GM12878 (cell line): ENCODE data around the gene MYCBP2. TPM values are rescaled to one million over a fixed set of nuclear protein-coding genes. Genes with fewer than 3 reads are reported as not detected.

Source experiments
- ATAC-seq: fragments of 200-7000 bp; cut with Tn5 transposase; 3 replicates; pipeline ENCODE4 v1.9.1; 2020; ENCODE audit warnings: mild to moderate bottlenecking, moderate library complexity
- BruUV-seq: library from RNA; stranded (reverse); fragments of 400-500 nt; replicated peaks from 2 replicates; lab custom pipeline; 2021; lab: Mats Ljungman, UMichigan
- CTCF ChIA-PET: fragments of 300-600 bp; sonication (Branson Sonifier 250); formaldehyde crosslinking; extraction: SDS; loops from one replicate; lab custom pipeline; 2021; ENCODE audit warnings: inconsistent platforms; lab: Yijun Ruan, JAX
- POLR2A ChIA-PET: fragments of 350-600 bp; formaldehyde crosslinking; extraction: SDS; loops from one replicate; lab custom pipeline; 2021; ENCODE audit warnings: inconsistent platforms; lab: Charles Lee
- RAD21 ChIA-PET: fragments of 300-600 bp; sonication (Branson Sonifier 250); formaldehyde crosslinking; loops from one replicate; lab custom pipeline; 2023; ENCODE audit warnings: antibody characterized with exemption; ENCODE audit not compliant: unreplicated experiment; lab: Charles Lee
- SMC1A ChIA-PET: fragments of 300-600 bp; sonication (Branson Sonifier 250); formaldehyde crosslinking; loops from one replicate; lab custom pipeline; 2023; ENCODE audit not compliant: unreplicated experiment, uncharacterized antibody; lab: Charles Lee
- DNase-seq: peaks from one replicate; pipeline ENCODE4 v3.0.0-alpha.2; 2011; ENCODE audit warnings: low read depth, low spot score
- FAIRE-seq: peaks from 3 replicates; lab custom pipeline; 2011; peaks lifted over from hg19 to GRCh38; lab: Jason Lieb, UNC
- H2AFZ ChIP-seq: 2 replicates; pipeline ENCODE4 v1.6.0; 2011; ENCODE audit warnings: low read depth, low read length, control low read depth; ENCODE audit not compliant: control insufficient read depth
- H3K27ac ChIP-seq: 2 replicates; pipeline ENCODE4 v1.5.1; 2011; ENCODE audit warnings: control low read depth; ENCODE audit not compliant: control insufficient read depth, insufficient read depth
- H3K27me3 ChIP-seq, 2 experiments: replicated peaks in 1 of 2; 2 replicates each; pipeline versions ENCODE4 v1.6.0 to v1.6.1; 2011; ENCODE audit warnings: low read length in 1 of 2; ENCODE audit not compliant: control insufficient read depth in 2 of 2, insufficient read depth in 2 of 2
- H3K36me3 ChIP-seq, 2 experiments: 2 replicates each; pipeline ENCODE4 v1.5.1; 2011; ENCODE audit warnings: low read length in 1 of 2; ENCODE audit not compliant: control insufficient read depth in 2 of 2, insufficient read depth in 2 of 2
- H3K4me1 ChIP-seq: 2 replicates; pipeline ENCODE4 v1.6.1; 2011; ENCODE audit warnings: mild to moderate bottlenecking, low read length, moderate library complexity, mixed read lengths; ENCODE audit not compliant: control insufficient read depth, insufficient read depth
- H3K4me2 ChIP-seq: 2 replicates; pipeline ENCODE4 v1.6.0; 2011; ENCODE audit warnings: control low read depth; ENCODE audit not compliant: control insufficient read depth, insufficient read depth
- H3K4me3 ChIP-seq: fragments of 200-600 bp; sonication (generic); 2 replicates; pipeline ENCODE4 v1.5.1; 2016
- H3K79me2 ChIP-seq: 2 replicates; pipeline ENCODE4 v1.6.0; 2011; ENCODE audit warnings: low read length; ENCODE audit not compliant: control insufficient read depth, insufficient read depth
- H3K9ac ChIP-seq: 2 replicates; pipeline ENCODE4 v1.8.0; 2011; ENCODE audit warnings: low read length, control low read depth, mixed read lengths; ENCODE audit not compliant: control insufficient read depth, insufficient read depth
- H3K9me3 ChIP-seq: replicated peaks from 3 replicates; pipeline ENCODE4 v1.5.1; 2011; ENCODE audit warnings: mild to moderate bottlenecking, low read length; ENCODE audit not compliant: control insufficient read depth, insufficient read depth
- H4K20me1 ChIP-seq: 2 replicates; pipeline ENCODE4 v1.6.0; 2011; ENCODE audit not compliant: control insufficient read depth, insufficient read depth
- CHD4 ChIP-seq: fragments of 200-600 bp; sonication (generic); IDR thresholded peaks from 2 replicates; pipeline ENCODE4 v1.6.1; 2016; ENCODE audit warnings: mild to moderate bottlenecking
- EZH2 ChIP-seq: IDR thresholded peaks from 2 replicates; pipeline ENCODE4 v1.6.1; 2012; ENCODE audit warnings: low read depth, mild to moderate bottlenecking, control low read depth, inconsistent platforms, low read length, borderline replicate concordance; ENCODE audit not compliant: control insufficient read depth
- IRF3 ChIP-seq: fragments of 450-650 bp; IDR thresholded peaks from 2 replicates; pipeline ENCODE4 v1.6.1; 2014; ENCODE audit warnings: mild to moderate bottlenecking
- JUND ChIP-seq: IDR thresholded peaks from 2 replicates; pipeline ENCODE4 v1.6.1; 2012; ENCODE audit warnings: low read depth, mild to moderate bottlenecking, low read length, improper control_type of control experiment, moderate library complexity
- MEF2B ChIP-seq: fragments of 450-650 bp; IDR thresholded peaks from 2 replicates; pipeline ENCODE4 v1.6.1; 2018; ENCODE audit warnings: mild to moderate bottlenecking, moderate library complexity; ENCODE audit not compliant: partially characterized antibody, poor library complexity, severe bottlenecking
- SMAD1 ChIP-seq: fragments of 450-650 bp; IDR thresholded peaks from 2 replicates; pipeline ENCODE4 v1.6.1; 2018; ENCODE audit warnings: mild to moderate bottlenecking, low read depth; ENCODE audit not compliant: partially characterized antibody
- STAT1 ChIP-seq: fragments of 450-650 bp; conservative IDR thresholded peaks from 2 replicates; pipeline ENCODE4 v1.6.1; 2014; ENCODE audit warnings: antibody characterized with exemption, mild to moderate bottlenecking
- YBX1 ChIP-seq: fragments of 450-650 bp; IDR thresholded peaks from 2 replicates; pipeline ENCODE4 v1.6.1; 2016; ENCODE audit warnings: antibody characterized with exemption
- in situ Hi-C: fragments of 300-500 bp; cut with MboI; formaldehyde crosslinking; loops from 9 replicates; pipeline ENCODE4 v1.14.3; 2018; ENCODE audit warnings: mixed read lengths
- intact Hi-C: fragments of 100-400 bp; cut with micrococcal nuclease; formaldehyde crosslinking; loops from one replicate; pipeline ENCODE4 v1.14.2; 2022; ENCODE audit not compliant: unreplicated experiment
- polyA plus RNA-seq, 11 experiments: library from polyadenylated mRNA; depleted of rRNA in 4 of 11; unstranded in 6 of 11; stranded (reverse) in 5 of 11; fragments of >200 nt; fragmentation: Nextera tagmentation in 4 of 11; fragmentation: Illumina TruSeq in 1 of 11; extraction: Ambion mirVana in 4 of 11; extraction: Trizol in 1 of 11; gene quantifications; 1 replicate in 1 of 11; 2 replicates in 10 of 11; pipeline versions ENCODE4 v1.2.1 to v1.2.3, GENCODE V29; 2011 to 2016; ENCODE audit warnings: inconsistent platforms in 2 of 11, missing spikeins in 2 of 11, low read depth in 1 of 11
- total RNA-seq, 4 experiments: library from RNA; depleted of rRNA in 3 of 4; stranded (reverse); fragments of >200 nt in 3 of 4; fragmentation: Illumina TruSeq in 1 of 4; extraction: Trizol in 1 of 4; gene quantifications; 2 replicates each; pipeline versions ENCODE4 v1.2.1 to v1.2.3, GENCODE V29; 2013 to 2021
- TF ChIP-seq, protein P1 (sequence below): fragments of 450-650 bp; formaldehyde crosslinking; IDR thresholded peaks from 2 replicates; pipeline ENCODE4 v1.5.0; 2022; ENCODE audit warnings: mild to moderate bottlenecking, missing genetic modification characterization
- TF ChIP-seq, protein P2 (sequence below): fragments of 450-650 bp; formaldehyde crosslinking; IDR thresholded peaks from 2 replicates; pipeline ENCODE4 v1.4.0; 2022; ENCODE audit warnings: mild to moderate bottlenecking, moderate library complexity
- TF ChIP-seq, protein P3 (sequence below): fragments of 150-350 bp; IDR thresholded peaks from 2 replicates; pipeline ENCODE4 v1.6.1; 2014; ENCODE audit warnings: mild to moderate bottlenecking, low read depth, low read length
- TF ChIP-seq, protein P4 (sequence below): IDR thresholded peaks from 2 replicates; pipeline ENCODE4 v1.6.1; 2012; ENCODE audit warnings: low read depth, low read length, improper control_type of control experiment

The MYCBP2 gene
- total and polyA plus RNA-seq, 10 of the 15 experiments (the other 5 are each of a cell fraction or from before 2014, with no cell fraction given) = 51.9 to 152 (median 98.2) TPM

GRCh38 chr13:77306458-77306857 is 20.4 kb downstream of the MYCBP2 start:
- POLR2A ChIA-PET = interaction anchor here (0.5 to 2.1 kb wide), 8 partner anchors 9 to 167 kb away, joined by 3 to 9 read pairs (median 4); no protein-coding TSS in a partner anchor
- ATAC-seq = peak; percentile 38
- TF ChIP-seq, protein P1, sequence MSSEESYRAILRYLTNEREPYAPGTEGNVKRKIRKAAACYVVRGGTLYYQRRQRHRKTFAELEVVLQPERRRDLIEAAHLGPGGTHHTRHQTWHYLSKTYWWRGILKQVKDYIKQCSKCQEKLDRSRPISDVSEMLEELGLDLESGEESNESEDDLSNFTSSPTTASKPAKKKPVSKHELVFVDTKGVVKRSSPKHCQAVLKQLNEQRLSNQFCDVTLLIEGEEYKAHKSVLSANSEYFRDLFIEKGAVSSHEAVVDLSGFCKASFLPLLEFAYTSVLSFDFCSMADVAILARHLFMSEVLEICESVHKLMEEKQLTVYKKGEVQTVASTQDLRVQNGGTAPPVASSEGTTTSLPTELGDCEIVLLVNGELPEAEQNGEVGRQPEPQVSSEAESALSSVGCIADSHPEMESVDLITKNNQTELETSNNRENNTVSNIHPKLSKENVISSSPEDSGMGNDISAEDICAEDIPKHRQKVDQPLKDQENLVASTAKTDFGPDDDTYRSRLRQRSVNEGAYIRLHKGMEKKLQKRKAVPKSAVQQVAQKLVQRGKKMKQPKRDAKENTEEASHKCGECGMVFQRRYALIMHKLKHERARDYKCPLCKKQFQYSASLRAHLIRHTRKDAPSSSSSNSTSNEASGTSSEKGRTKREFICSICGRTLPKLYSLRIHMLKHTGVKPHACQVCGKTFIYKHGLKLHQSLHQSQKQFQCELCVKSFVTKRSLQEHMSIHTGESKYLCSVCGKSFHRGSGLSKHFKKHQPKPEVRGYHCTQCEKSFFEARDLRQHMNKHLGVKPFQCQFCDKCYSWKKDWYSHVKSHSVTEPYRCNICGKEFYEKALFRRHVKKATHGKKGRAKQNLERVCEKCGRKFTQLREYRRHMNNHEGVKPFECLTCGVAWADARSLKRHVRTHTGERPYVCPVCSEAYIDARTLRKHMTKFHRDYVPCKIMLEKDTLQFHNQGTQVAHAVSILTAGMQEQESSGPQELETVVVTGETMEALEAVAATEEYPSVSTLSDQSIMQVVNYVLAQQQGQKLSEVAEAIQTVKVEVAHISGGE = no peak
- TF ChIP-seq SMAD1 (no peak), JUND (no peak), STAT1 (no peak), MEF2B (no peak), YBX1 (no peak), IRF3 (no peak), EZH2 (no peak), CHD4 (no peak)
- TF ChIP-seq, protein P2, sequence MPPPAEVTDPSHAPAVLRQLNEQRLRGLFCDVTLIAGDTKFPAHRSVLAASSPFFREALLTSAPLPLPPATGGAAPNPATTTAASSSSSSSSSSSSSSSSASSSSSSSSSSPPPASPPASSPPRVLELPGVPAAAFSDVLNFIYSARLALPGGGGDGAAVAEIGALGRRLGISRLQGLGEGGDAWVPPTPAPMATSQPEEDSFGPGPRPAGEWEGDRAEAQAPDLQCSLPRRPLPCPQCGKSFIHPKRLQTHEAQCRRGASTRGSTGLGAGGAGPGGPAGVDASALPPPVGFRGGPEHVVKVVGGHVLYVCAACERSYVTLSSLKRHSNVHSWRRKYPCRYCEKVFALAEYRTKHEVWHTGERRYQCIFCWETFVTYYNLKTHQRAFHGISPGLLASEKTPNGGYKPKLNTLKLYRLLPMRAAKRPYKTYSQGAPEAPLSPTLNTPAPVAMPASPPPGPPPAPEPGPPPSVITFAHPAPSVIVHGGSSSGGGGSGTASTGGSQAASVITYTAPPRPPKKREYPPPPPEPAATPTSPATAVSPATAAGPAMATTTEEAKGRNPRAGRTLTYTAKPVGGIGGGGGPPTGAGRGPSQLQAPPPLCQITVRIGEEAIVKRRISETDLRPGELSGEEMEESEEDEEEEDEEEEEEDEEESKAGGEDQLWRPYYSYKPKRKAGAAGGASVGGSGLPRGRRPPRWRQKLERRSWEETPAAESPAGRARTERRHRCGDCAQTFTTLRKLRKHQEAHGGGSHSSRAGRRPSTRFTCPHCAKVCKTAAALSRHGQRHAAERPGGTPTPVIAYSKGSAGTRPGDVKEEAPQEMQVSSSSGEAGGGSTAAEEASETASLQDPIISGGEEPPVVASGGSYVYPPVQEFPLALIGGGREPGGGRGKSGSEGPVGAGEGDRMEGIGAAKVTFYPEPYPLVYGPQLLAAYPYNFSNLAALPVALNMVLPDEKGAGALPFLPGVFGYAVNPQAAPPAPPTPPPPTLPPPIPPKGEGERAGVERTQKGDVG (CRISPR knock-in tag) = no peak
- TF ChIP-seq, protein P3, sequence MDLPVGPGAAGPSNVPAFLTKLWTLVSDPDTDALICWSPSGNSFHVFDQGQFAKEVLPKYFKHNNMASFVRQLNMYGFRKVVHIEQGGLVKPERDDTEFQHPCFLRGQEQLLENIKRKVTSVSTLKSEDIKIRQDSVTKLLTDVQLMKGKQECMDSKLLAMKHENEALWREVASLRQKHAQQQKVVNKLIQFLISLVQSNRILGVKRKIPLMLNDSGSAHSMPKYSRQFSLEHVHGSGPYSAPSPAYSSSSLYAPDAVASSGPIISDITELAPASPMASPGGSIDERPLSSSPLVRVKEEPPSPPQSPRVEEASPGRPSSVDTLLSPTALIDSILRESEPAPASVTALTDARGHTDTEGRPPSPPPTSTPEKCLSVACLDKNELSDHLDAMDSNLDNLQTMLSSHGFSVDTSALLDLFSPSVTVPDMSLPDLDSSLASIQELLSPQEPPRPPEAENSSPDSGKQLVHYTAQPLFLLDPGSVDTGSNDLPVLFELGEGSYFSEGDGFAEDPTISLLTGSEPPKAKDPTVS = no peak
- TF ChIP-seq, protein P4, sequence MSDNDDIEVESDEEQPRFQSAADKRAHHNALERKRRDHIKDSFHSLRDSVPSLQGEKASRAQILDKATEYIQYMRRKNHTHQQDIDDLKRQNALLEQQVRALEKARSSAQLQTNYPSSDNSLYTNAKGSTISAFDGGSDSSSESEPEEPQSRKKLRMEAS = no peak

More at GRCh38 chr13:77306458-77306857, 20.4 kb downstream of the MYCBP2 start:
- ChIA-PET RAD21 (interaction anchor here (0.6 to 3.4 kb wide), 5 partner anchors 14 to 171 kb away, joined by 3 to 28 read pairs (median 3); no protein-coding TSS in a partner anchor), SMC1A (interaction anchor here (0.7 to 8.9 kb wide), 12 partner anchors 9 to 172 kb away, joined by 3 to 53 read pairs (median 4); no protein-coding TSS in a partner anchor), CTCF (interaction anchor here (0.6 to 2.4 kb wide), 6 partner anchors 10 to 123 kb away, joined by 3 to 14 read pairs (median 4); no protein-coding TSS in a partner anchor)
- Histone ChIP-seq H3K4me3 (no peak overlapping the region), H2AFZ (no peak overlapping the region), H3K79me2 (peaks cover 100% of the 10 kb centered on the region), H3K36me3 (no peaks in the 10 kb centered on the region; a peak in 1 of 4 replicates), H4K20me1 (no peaks in the 10 kb centered on the region), H3K9me3 (peaks cover 4% of the 10 kb centered on the region), H3K4me1 (peaks cover 22% of the 10 kb centered on the region), H3K4me2 (no peak overlapping the region), H3K27ac (peak overlapping the region; percentile 2; the same call in 1 of the 2 replicates), H3K27me3 (no peaks in the 10 kb centered on the region), H3K9ac (no peak overlapping the region)
- in situ Hi-C loops = no loop called here
- BruUV-seq = no TSS peak
- intact Hi-C loops = no loop called here
- no peak for DNase-seq
- FAIRE-seq = no peak
